DLD1 (cell line): ENCODE data around the gene MEGF6.

Source experiments
- in situ Hi-C: cut with HindIII; loops from 2 replicates; pipeline ENCODE4 v1.10.0; 2017; ENCODE audit warnings: low sequenced_read_pairs

MEGF6 gene

GRCh38 chr1:3498246-3498930 lies 112.9 kb downstream of the MEGF6 start:
- in situ Hi-C loops, result no loop called here

GRCh38 chr1:3497521-3497920 lies 113.8 kb downstream of the MEGF6 start:
- in situ Hi-C loops, result no loop called here

GRCh38 chr1:3496916-3497315 lies 114.4 kb downstream of the MEGF6 start:
- in situ Hi-C loops, result no loop called here

- in situ Hi-C loops, result no loop called here
Measured at GRCh38 chr1:3495776-3496745, 115.2 kb downstream of the MEGF6 start.

GRCh38 chr1:3494321-3495308 lies 116.7 kb downstream of the MEGF6 start:
- in situ Hi-C loops, result no loop called here

GRCh38 chr1:3492545-3493246 lies 118.6 kb downstream of the MEGF6 start:
- in situ Hi-C loops, result no loop called here

- in situ Hi-C loops, result no loop called here
Measured at GRCh38 chr1:3491291-3492246, 119.7 kb downstream of the MEGF6 start.

GRCh38 chr1:3490046-3490745 lies 121.1 kb downstream of the MEGF6 start:
- in situ Hi-C loops, result no loop called here

GRCh38 chr1:3488432-3488831 lies 122.9 kb downstream of the MEGF6 start:
- in situ Hi-C loops, result no loop called here

- in situ Hi-C loops, result no loop called here
Measured at GRCh38 chr1:3485016-3485415, 126.3 kb downstream of the MEGF6 start.

GRCh38 chr1:3483801-3484444 lies 127.4 kb downstream of the MEGF6 start:
- in situ Hi-C loops, result no loop called here

- in situ Hi-C loops, result no loop called here
Measured at GRCh38 chr1:3483380-3483779, 127.9 kb downstream of the MEGF6 start.

GRCh38 chr1:3482378-3482849 lies 128.9 kb downstream of the MEGF6 start:
- in situ Hi-C loops, result no loop called here

GRCh38 chr1:3481836-3482375 lies 129.4 kb downstream of the MEGF6 start:
- in situ Hi-C loops, result no loop called here

GRCh38 chr1:3481046-3481445 lies 130.3 kb downstream of the MEGF6 start:
- in situ Hi-C loops, result no loop called here

GRCh38 chr1:3480369-3480719 lies 131.0 kb downstream of the MEGF6 start:
- in situ Hi-C loops, result no loop called here

- in situ Hi-C loops, result no loop called here
Measured at GRCh38 chr1:3479511-3480368, 131.6 kb downstream of the MEGF6 start.
